ENCODE data around the gene CAMSAP2.

The CAMSAP2 gene

DNA sequence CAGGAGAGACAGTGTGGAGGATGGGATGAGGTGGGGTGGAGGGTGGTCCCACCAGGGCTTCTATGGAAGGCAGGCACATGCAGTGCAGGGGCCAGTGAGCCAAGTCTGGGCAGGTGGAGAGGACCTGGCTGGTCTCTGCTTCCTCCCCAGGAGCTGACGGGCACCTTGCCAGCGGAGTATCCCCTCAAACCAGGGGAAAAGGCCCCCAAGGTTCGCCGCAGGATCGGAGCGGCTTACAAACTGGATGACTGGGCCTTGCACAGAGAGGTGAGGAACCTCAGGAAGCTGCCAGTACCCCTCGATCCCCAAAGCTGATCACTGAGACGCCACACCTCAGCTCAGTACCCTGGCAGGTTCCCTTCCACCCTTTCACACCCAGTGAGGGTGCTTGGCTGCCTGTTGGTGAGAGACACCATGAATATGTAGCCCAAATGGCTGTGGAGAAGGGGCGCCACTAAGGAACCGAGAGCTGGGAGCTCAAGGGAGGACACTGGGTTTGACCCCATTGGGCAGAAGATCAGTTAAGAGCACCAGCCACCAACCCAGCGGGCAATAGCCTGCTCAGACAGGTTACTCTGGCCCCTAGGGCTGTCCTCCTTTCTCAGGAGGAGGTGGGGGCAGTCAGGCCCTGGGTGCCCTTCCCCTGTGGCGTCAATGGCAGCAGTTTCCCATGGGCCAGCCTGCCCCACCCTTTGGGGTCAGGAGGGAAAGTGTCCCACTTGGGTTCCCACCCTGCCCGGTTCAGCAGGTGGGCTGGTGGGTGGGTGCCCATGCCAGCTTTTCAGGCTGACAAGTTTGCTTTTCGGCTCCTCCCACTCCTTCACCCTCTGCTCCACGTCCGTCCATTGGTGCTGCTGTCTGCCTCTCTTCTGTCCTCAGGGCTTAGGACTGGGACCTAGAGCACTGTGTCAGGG, 161.5 kb downstream of the CAMSAP2 start:
- DNase-seq (ENCODE audit: low read depth, low spot score) = no peak

GRCh38 chr1:200900877-200901276, 162.2 kb downstream of the CAMSAP2 start:
- no peak for DNase-seq (ENCODE audit: low read depth, low spot score)

DNA sequence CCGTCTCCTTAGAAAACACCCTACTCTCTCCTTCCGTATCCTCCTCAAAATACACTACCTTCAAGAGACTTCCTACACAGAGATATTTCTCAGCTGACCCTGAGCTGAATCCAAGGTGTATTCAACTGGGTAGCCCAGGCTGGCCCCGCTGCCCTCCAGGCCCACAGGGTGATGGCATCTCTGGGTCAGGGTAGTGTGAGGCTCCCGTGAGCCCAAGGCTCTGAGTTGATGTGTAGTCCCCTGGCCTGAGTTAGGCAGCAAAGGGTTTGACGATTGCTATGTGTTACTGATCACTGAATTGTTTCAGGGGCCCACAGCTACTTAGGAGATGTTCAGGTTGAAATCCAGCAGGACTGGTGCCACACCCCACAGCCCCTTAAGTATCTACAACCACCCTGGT, 162.7 kb downstream of the CAMSAP2 start:
- no peak for DNase-seq (ENCODE audit: low read depth, low spot score)

GRCh38 chr1:200901796-200902444, 163.2 kb downstream of the CAMSAP2 start:
- no peak for DNase-seq (ENCODE audit: low read depth, low spot score)

GRCh38 chr1:200903793-200904192, 165.1 kb downstream of the CAMSAP2 start:
- DNase-seq (ENCODE audit: low read depth, low spot score) = no peak

DNA sequence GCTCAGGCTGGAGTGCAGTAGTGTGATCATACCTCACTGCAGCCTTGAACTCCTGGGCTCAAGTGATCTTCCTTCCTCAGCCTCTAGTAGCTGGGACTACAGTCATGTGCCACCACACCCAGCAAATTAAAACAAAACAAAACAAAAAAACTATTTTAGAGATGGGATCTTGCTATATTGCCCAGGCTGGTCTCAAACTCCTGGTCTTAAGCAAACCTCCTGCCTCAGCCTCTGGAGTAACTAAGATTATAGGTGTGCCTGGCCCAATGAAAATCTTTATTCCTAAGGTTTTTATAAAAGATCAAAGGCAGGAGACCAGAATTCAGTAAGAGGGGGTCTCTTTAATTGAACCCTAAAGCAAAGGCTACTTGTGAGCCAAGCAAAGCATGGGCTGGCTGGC, 166.1 kb downstream of the CAMSAP2 start:
- no peak for DNase-seq (ENCODE audit: low read depth, low spot score)

- DNase-seq (ENCODE audit: low read depth, low spot score) = no peak
These were observed 166.8 kb downstream of the CAMSAP2 start for GRCh38 chr1:200905411-200906052.

GRCh38 chr1:200906491-200906890, 167.8 kb downstream of the CAMSAP2 start:
- no peak for DNase-seq (ENCODE audit: low read depth, low spot score)

DNA sequence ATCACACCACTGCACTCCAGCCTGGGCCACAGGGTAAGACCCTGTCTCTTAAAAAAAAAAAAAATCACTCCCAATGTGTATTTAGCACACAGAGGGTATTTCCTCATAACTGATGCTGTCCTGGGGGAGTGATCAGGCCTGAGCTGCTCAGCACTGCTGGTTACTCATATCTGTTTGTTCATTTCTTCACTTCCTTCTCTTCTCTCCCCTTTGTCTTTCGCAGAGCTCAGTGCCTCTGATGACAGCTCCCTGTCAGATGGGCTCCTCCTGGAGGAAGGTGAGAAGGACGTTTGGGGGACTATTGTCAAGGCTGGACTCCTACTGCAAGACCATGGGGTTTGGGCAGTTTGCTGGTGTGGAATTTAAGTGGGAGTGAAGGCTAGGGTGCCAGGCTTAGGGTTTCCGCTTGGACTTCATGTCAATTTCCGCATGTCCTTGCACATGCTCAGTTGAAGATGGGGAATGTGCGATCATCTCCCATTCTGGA, 169.0 kb downstream of the CAMSAP2 start:
- no peak for DNase-seq (ENCODE audit: low read depth, low spot score)

- DNase-seq (ENCODE audit: low read depth, low spot score) = no peak
These were observed 169.6 kb downstream of the CAMSAP2 start for GRCh38 chr1:200908191-200908868.

- no peak for DNase-seq (ENCODE audit: low read depth, low spot score)
These were observed 170.4 kb downstream of the CAMSAP2 start for GRCh38 chr1:200909071-200909470.

- DNase-seq (ENCODE audit: low read depth, low spot score) = no peak
These were observed 171.1 kb downstream of the CAMSAP2 start for GRCh38 chr1:200909757-200910239.
